B cell (primary cell): ENCODE data around the gene CLCN7.
"Not testable (repeated sequence)": the region's sequence is repeated elsewhere in the genome, so short reads cannot be mapped to it uniquely, and the experiment has no call there.

Source experiments
- EZH2 ChIP-seq: IDR thresholded peaks from 2 replicates; pipeline ENCODE4 v1.6.1; 2012; ENCODE audit warnings: borderline replicate concordance, low read depth, mild to moderate bottlenecking, moderate library complexity, low read length; ENCODE audit not compliant: insufficient read depth, poor library complexity, severe bottlenecking
- TF ChIP-seq, protein P1 (sequence below): fragments of 200-600 bp; IDR thresholded peaks from one replicate; pipeline ENCODE4 v1.8.0; 2022; ENCODE audit warnings: antibody characterized with exemption, mild to moderate bottlenecking

DNA sequence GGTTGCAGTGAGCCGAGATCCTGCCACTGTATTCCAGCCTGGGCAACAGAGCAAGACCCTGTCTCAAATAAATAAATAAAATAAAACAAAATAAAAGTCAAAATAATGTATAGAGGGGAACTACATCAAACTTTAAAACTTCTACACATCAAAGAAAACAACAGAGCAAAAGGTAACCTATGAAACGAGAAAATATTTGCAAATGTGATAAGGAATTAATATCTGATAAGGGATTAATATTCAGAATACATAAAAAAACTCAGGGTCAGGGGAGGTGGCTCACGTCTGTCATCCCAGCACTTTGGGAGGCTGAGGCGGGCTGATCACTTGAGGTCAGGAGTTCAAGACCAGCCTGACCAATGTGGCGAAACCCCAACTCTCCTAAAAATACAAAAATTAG lies 5.7 kb downstream of the CLCN7 start:
- TF ChIP-seq, protein P1, sequence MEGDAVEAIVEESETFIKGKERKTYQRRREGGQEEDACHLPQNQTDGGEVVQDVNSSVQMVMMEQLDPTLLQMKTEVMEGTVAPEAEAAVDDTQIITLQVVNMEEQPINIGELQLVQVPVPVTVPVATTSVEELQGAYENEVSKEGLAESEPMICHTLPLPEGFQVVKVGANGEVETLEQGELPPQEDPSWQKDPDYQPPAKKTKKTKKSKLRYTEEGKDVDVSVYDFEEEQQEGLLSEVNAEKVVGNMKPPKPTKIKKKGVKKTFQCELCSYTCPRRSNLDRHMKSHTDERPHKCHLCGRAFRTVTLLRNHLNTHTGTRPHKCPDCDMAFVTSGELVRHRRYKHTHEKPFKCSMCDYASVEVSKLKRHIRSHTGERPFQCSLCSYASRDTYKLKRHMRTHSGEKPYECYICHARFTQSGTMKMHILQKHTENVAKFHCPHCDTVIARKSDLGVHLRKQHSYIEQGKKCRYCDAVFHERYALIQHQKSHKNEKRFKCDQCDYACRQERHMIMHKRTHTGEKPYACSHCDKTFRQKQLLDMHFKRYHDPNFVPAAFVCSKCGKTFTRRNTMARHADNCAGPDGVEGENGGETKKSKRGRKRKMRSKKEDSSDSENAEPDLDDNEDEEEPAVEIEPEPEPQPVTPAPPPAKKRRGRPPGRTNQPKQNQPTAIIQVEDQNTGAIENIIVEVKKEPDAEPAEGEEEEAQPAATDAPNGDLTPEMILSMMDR: not testable (repeated sequence)
- not testable (repeated sequence) for TF ChIP-seq EZH2
